ENCODE measurements around the gene ATXN10. TPM values are rescaled to one million over a fixed set of nuclear protein-coding genes. Genes with fewer than 3 reads are reported as not detected.
A peak's percentile ranks its signal among the peaks of the same experiment; 100 is the strongest.
"Not testable (repeated sequence)": the region's sequence is repeated elsewhere in the genome, so short reads cannot be mapped to it uniquely, and the experiment has no call there.

ATXN10 gene
- total RNA-seq, 2 experiments from 2014 or later, result 87.1 to 101 TPM

GRCh38 chr22:45670363-45670762 is 1.3 kb upstream of the ATXN10 start:
- H3K36me3 Mint-ChIP-seq (ENCODE audit: low read depth), result peaks cover 24% of the 10 kb centered on the region
- POLR2A ChIA-PET; H3K27me3 Mint-ChIP-seq; H3K9me3 Mint-ChIP-seq (ENCODE audit: low read depth); H3K27ac Mint-ChIP-seq; DNase-seq; H3K4me3 Mint-ChIP-seq; ATAC-seq: not testable (repeated sequence)
- CTCF ChIA-PET, result interaction anchor here (0.5 to 0.6 kb wide), 2 partner anchors 129 to 985 kb away, joined by 3 to 4 read pairs; no protein-coding TSS in a partner anchor
- H3K4me1 Mint-ChIP-seq, result peaks cover 25% of the 10 kb centered on the region
- intact Hi-C loops (cut with DNase I, micrococcal nuclease), result loop anchor here in 1 of 2 experiments (5.0 to 10.0 kb wide), 3 partner anchors 356 to 624 kb away; partner anchors contain the start of genes CDPF1 and GTSE1

GRCh38 chr22:45670981-45671782 is 452 bp upstream of the ATXN10 start:
- peaks cover 29% of the 10 kb centered on the region for H3K4me1 Mint-ChIP-seq
- peaks cover 7% of the 10 kb centered on the region for H3K27me3 Mint-ChIP-seq
- H3K27ac Mint-ChIP-seq, result peak overlapping the region; percentile 72
- POLR2A ChIA-PET, result interaction anchor here (0.5 kb wide), 1 partner anchor 72 kb away, joined by 4 read pairs; no protein-coding TSS in a partner anchor
- CTCF ChIA-PET, result interaction anchor here (0.5 to 0.6 kb wide), 2 partner anchors 129 to 986 kb away, joined by 3 to 4 read pairs; no protein-coding TSS in a partner anchor
- ATAC-seq, result no peak
- peak; percentile 32 for DNase-seq
- intact Hi-C loops (cut with DNase I, micrococcal nuclease), result loop anchor here in 1 of 2 experiments (1.0 to 10.0 kb wide), 5 partner anchors 356 to 664 kb away; partner anchors contain the start of genes CDPF1, GTSE1 and TRMU
- no peaks in the 10 kb centered on the region for H3K9me3 Mint-ChIP-seq (ENCODE audit: low read depth)
- H3K4me3 Mint-ChIP-seq, result peak overlapping the region; percentile 89
- peaks cover 32% of the 10 kb centered on the region for H3K36me3 Mint-ChIP-seq (ENCODE audit: low read depth)

- H3K4me1 Mint-ChIP-seq, result peaks cover 39% of the 10 kb centered on the region
- ATAC-seq, result peak; percentile 13
- peak overlapping the region; percentile 87 for H3K27ac Mint-ChIP-seq
- peak overlapping the region; percentile 89 for H3K4me3 Mint-ChIP-seq
- H3K9me3 Mint-ChIP-seq (ENCODE audit: low read depth), result no peaks in the 10 kb centered on the region
- ChIA-PET CTCF (interaction anchor here (0.8 to 0.9 kb wide), 2 partner anchors 16 to 190 kb away, joined by 3 to 5 read pairs; no protein-coding TSS in a partner anchor), POLR2A (interaction anchor here (0.6 kb wide), 1 partner anchor 67 kb away, joined by 3 read pairs; no protein-coding TSS in a partner anchor)
- H3K36me3 Mint-ChIP-seq (ENCODE audit: low read depth), result peaks cover 37% of the 10 kb centered on the region
- no peak for DNase-seq
- no peaks in the 10 kb centered on the region for H3K27me3 Mint-ChIP-seq
- intact Hi-C loops (cut with DNase I, micrococcal nuclease), result loop anchor here in 1 of 2 experiments (2.0 to 10.0 kb wide), 4 partner anchors 358 to 622 kb away; partner anchors contain the start of genes CDPF1, GTSE1 and PPARA
Observed at GRCh38 chr22:45672564-45673481, 1.2 kb downstream of the ATXN10 start.

DNA sequence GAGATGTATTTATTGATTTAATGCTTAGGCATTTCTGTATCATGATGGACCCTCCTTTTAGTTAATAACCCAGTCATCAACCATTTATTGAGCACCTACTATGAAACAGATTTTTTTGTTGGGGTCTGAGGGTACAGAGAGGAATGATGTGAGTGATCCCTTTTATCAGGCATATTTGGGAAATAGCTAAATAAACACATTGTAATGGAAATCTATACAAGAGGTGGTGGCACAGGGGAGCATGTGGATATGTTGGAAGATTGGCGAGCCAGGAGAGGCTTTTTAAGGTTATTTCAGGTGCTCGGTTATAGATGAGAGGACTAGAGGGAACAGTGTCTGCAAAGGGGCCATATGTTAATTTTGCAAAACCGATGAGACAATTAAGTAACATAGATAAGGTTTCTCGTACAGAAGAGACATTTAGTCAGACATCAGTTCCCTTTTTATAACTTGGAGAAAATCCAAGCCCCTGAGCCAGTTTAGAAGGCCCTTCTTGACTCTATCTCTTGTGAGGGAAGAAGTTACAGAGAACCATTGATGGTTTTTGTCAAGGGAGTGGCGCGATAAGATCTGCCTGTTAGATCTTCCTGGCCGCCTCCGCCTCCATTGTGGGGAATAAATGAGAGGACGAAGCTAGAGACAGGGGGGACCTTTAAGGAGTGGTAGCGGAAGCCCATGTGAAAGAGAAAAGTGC is 2.0 kb downstream of the ATXN10 start:
- POLR2A ChIA-PET, result no interaction called here
- DNase-seq, result no peak
- intact Hi-C loops (cut with DNase I, micrococcal nuclease), result loop anchor here in 1 of 2 experiments (2.0 to 10.0 kb wide), 4 partner anchors 359 to 621 kb away; partner anchors contain the start of genes CDPF1, GTSE1 and PPARA
- CTCF ChIA-PET, result interaction anchor here (0.8 to 0.9 kb wide), 2 partner anchors 15 to 189 kb away, joined by 3 to 5 read pairs; no protein-coding TSS in a partner anchor
- no peak for ATAC-seq
- H3K4me1 Mint-ChIP-seq, result peaks cover 41% of the 10 kb centered on the region
- no peaks in the 10 kb centered on the region for H3K27me3 Mint-ChIP-seq
- H3K9me3 Mint-ChIP-seq (ENCODE audit: low read depth), result no peaks in the 10 kb centered on the region
- H3K27ac Mint-ChIP-seq, result peak overlapping the region; percentile 87
- H3K4me3 Mint-ChIP-seq, result peak overlapping the region; percentile 89
- H3K36me3 Mint-ChIP-seq (ENCODE audit: low read depth), result peaks cover 37% of the 10 kb centered on the region

DNA sequence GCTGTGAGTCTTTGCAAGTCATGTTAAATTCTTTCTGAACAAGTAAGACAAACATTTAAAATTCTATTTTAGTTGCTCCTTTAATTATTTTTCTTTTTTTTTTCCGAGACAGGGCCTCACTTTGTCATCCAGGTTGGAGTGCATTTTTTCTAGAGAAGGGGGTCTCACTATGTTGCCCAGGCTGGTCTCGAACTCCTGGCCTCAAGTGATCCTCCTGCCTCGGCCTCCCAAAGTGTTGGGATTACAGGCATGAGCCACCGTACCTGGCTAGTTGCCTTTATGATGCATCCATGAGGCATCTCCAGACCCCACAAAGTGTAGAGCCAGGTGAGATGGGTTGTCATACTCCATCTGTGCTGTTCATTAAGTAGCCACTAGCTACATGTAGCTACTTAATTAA is 4.4 kb downstream of the ATXN10 start:
- peaks cover 40% of the 10 kb centered on the region for H3K36me3 Mint-ChIP-seq (ENCODE audit: low read depth)
- CTCF ChIA-PET, result interaction anchor here (0.5 to 1.3 kb wide), 4 partner anchors 14 to 336 kb away, joined by 3 to 4 read pairs (median 3); no protein-coding TSS in a partner anchor
- H3K4me3 Mint-ChIP-seq, result no peak overlapping the region

GRCh38 chr22:45677063-45677462 is 5.4 kb downstream of the ATXN10 start:
- Mint-ChIP-seq H3K27me3 (no peaks in the 10 kb centered on the region), H3K4me3 (no peak overlapping the region), H3K4me1 (peaks cover 48% of the 10 kb centered on the region), H3K27ac (peak overlapping the region; percentile 38), H3K9me3 (ENCODE audit: low read depth) (no peaks in the 10 kb centered on the region), H3K36me3 (ENCODE audit: low read depth) (peaks cover 40% of the 10 kb centered on the region)
- peak; percentile 43 for ATAC-seq
- DNase-seq, result no peak
- ChIA-PET POLR2A (interaction anchor here (0.6 to 0.7 kb wide), 2 partner anchors 88 to 514 kb away, joined by 3 read pairs; no protein-coding TSS in a partner anchor), CTCF (interaction anchor here (1.3 to 1.4 kb wide), 2 partner anchors 11 to 13 kb away, joined by 3 to 4 read pairs; no protein-coding TSS in a partner anchor)
- intact Hi-C loops (cut with DNase I, micrococcal nuclease), result loop anchor here in 1 of 2 experiments (10.0 kb wide), 2 partner anchors 362 to 618 kb away; partner anchors contain the start of gene GTSE1

More for the DNA sequence above, 4.4 kb downstream of the ATXN10 start:
- peaks cover 48% of the 10 kb centered on the region for H3K4me1 Mint-ChIP-seq
- DNase-seq (no peak), ATAC-seq (no peak)
- no peaks in the 10 kb centered on the region for H3K9me3 Mint-ChIP-seq (ENCODE audit: low read depth)
- POLR2A ChIA-PET, result no interaction called here
- intact Hi-C loops (cut with DNase I, micrococcal nuclease), result loop anchor here in 1 of 2 experiments (10.0 kb wide), 2 partner anchors 361 to 619 kb away; partner anchors contain the start of gene GTSE1
- H3K27ac Mint-ChIP-seq, result no peak overlapping the region
- no peaks in the 10 kb centered on the region for H3K27me3 Mint-ChIP-seq

- intact Hi-C loops (cut with DNase I, micrococcal nuclease), result loop anchor here in 1 of 2 experiments (10.0 kb wide), 2 partner anchors 364 to 616 kb away; partner anchors contain the start of gene GTSE1
- H3K4me1 Mint-ChIP-seq, result peaks cover 35% of the 10 kb centered on the region
- no peak for DNase-seq
- POLR2A ChIA-PET, result no interaction called here
- no peaks in the 10 kb centered on the region for H3K9me3 Mint-ChIP-seq (ENCODE audit: low read depth)
- CTCF ChIA-PET, result interaction anchor here (0.6 to 1.1 kb wide), 4 partner anchors 13 to 1656 kb away, joined by 3 read pairs; no protein-coding TSS in a partner anchor
- no peak overlapping the region for H3K27ac Mint-ChIP-seq
- H3K4me3 Mint-ChIP-seq, result no peak overlapping the region
- H3K27me3 Mint-ChIP-seq, result no peaks in the 10 kb centered on the region
- peaks cover 22% of the 10 kb centered on the region for H3K36me3 Mint-ChIP-seq (ENCODE audit: low read depth)
- ATAC-seq, result no peak
Observed at GRCh38 chr22:45678961-45679912, 7.6 kb downstream of the ATXN10 start.

DNA sequence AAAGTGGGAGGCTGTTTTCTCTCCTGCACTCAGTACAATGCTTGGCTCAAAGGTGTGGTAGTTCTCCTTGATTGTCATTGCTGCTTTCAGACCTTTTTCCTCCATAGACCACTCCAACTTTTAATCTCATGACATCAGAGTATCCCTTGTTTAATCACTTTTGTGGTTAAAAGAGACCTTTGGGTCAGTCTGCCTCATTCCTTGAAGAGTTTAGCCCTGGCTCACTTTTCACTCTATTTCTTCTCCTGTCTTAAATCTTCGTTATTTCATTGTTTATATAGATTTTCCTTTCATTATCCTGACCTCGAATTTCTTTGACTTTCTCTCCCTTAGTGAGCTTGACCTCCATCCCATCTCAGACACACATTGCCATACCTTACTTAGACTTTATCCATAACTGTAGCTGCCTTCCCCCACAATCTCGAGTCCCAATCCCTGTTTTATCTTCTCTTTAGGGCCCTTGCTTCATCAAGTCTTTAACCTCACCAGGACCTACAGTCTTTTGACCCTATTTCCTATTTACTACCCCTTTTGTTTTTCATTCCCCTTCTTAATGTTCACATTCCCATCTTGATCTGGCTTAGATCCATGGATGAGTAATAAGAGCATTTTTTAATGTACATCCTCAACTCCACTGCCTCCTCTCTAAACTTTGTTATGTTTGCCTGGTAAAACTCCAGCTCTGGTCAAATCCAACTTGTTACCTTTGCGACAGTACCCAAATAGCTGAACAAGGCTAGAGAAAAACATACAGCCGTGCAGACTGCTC is 9.5 kb downstream of the ATXN10 start:
- Mint-ChIP-seq H3K9me3 (ENCODE audit: low read depth) (no peaks in the 10 kb centered on the region), H3K27ac (no peak overlapping the region), H3K27me3 (no peaks in the 10 kb centered on the region), H3K4me3 (no peak overlapping the region), H3K4me1 (peaks cover 25% of the 10 kb centered on the region), H3K36me3 (ENCODE audit: low read depth) (peaks cover 8% of the 10 kb centered on the region)
- ChIA-PET POLR2A (no interaction called here), CTCF (interaction anchor here (0.7 kb wide), 1 partner anchor 206 kb away, joined by 3 read pairs; no protein-coding TSS in a partner anchor)
- DNase-seq (no peak), ATAC-seq (no peak)
- intact Hi-C loops (cut with DNase I, micrococcal nuclease), result no loop called here

- H3K9me3 Mint-ChIP-seq (ENCODE audit: low read depth), result no peaks in the 10 kb centered on the region
- ATAC-seq (no peak), DNase-seq (no peak)
- no peak overlapping the region for H3K4me3 Mint-ChIP-seq
- H3K27ac Mint-ChIP-seq, result no peak overlapping the region
- ChIA-PET POLR2A (no interaction called here), CTCF (interaction anchor here (0.7 kb wide), 1 partner anchor 207 kb away, joined by 3 read pairs; no protein-coding TSS in a partner anchor)
- H3K4me1 Mint-ChIP-seq, result peaks cover 25% of the 10 kb centered on the region
- intact Hi-C loops (cut with DNase I, micrococcal nuclease), result no loop called here
- peaks cover 3% of the 10 kb centered on the region for H3K36me3 Mint-ChIP-seq (ENCODE audit: low read depth)
- no peaks in the 10 kb centered on the region for H3K27me3 Mint-ChIP-seq
Observed at GRCh38 chr22:45682064-45682463, 10.4 kb downstream of the ATXN10 start.

All from activated CD4-positive, alpha-beta T cell treated with anti-CD3 and anti-CD28 coated beads for 36 hours (primary cell).